ENCODE measurements around the gene RHOH. TPM values are rescaled to one million over a fixed set of nuclear protein-coding genes. Genes with fewer than 3 reads are reported as not detected.

RHOH gene, protein sequence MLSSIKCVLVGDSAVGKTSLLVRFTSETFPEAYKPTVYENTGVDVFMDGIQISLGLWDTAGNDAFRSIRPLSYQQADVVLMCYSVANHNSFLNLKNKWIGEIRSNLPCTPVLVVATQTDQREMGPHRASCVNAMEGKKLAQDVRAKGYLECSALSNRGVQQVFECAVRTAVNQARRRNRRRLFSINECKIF
- total RNA-seq, result under 0.01 TPM in 1 of 2 replicates, not detected in the other

DNA sequence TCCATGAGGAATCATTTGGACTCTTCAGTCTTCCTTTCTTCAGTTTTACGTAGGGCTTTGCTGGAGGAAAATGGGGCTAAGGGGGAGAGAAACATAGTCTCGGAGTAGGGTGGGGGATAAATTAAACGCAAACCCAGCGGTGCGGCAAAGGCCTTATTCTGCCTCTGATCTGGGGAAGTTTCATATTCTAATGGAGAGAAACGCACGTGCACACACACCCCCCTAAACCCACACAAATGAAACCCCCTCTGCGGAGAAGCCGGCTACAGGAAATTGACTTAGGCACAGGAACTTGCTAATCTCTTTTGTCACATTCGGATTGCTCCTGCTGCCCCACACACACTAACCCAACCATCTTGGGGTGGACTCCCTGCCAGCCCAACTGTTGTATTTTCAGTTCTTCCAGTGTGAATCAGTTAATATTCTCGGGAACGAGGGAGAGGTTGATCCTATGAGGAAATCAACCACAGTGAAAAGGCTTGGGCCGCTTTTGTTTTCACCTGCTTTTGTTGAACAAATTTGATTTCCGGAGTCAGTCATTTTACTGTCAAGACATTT lies at the start of gene RHOH:
Gene RHOH, plus strand, starts transcription at position 308 of the 558 bp plus-strand sequence. CDS start 46,356 bp downstream, outside the sequence.

Other genes starting within 250 kb of the RHOH start
- gene PDS5A, start 219.1 kb upstream of the RHOH start, total RNA-seq, result 51.6 and 59.9 TPM in 2 replicates
- 4.9 and 6.2 TPM in 2 replicates for gene N4BP2, start 140.2 kb upstream of the RHOH start, total RNA-seq
- gene CHRNA9, start 138.3 kb downstream of the RHOH start, total RNA-seq, result not detected in 2 replicates

Data from epithelial cell of umbilical artery (primary cell).